ENCODE measurements around the gene AP3B1. TPM values are rescaled to one million over a fixed set of nuclear protein-coding genes. Genes with fewer than 3 reads are reported as not detected.
A peak's percentile ranks its signal among the peaks of the same experiment; 100 is the strongest.

Gene AP3B1
- total and polyA plus RNA-seq, 2 experiments from 2014 or later = 32.1 to 46.3 TPM

- H3K4me1 Mint-ChIP-seq = peaks cover 15% of the 10 kb centered on the region; the same call in 2 of the 3 replicates
- Histone ChIP-seq H3K4me2 (no peak overlapping the region), H3K27me3 (ENCODE audit: insufficient read depth) (peaks cover 96% of the 10 kb centered on the region), H4K20me1 (replicated peaks; ENCODE audit: insufficient read depth) (no peaks in the 10 kb centered on the region), H3K27ac (ENCODE audit: low read depth) (no peak overlapping the region), H3K9me2 (ENCODE audit: insufficient read depth) (no peaks in the 10 kb centered on the region), H3K79me2 (replicated peaks; ENCODE audit: insufficient read depth) (no peaks in the 10 kb centered on the region), H3F3A (replicated peaks; ENCODE audit: low read depth) (no peaks in the 10 kb centered on the region), H3K4me3 (no peak overlapping the region), H3K4me1 (ENCODE audit: insufficient read depth) (peaks cover 21% of the 10 kb centered on the region), H3K36me3 (ENCODE audit: insufficient read depth) (no peaks in the 10 kb centered on the region), H2AFZ (no peak overlapping the region)
- no peak overlapping the region for H3K27ac Mint-ChIP-seq
- H3K27me3 Mint-ChIP-seq (ENCODE audit: insufficient read depth, low read depth, poor library complexity) = peaks cover 64% of the 10 kb centered on the region
- H3K36me3 Mint-ChIP-seq (ENCODE audit: low read depth) = no peaks in the 10 kb centered on the region
- H3K9me3 Mint-ChIP-seq = no peaks in the 10 kb centered on the region
- ATAC-seq (no peak), DNase-seq (ENCODE audit: low spot score) (no peak)
- TF ChIP-seq ZNF331 (CRISPR knock-in tag; IDR thresholded peaks at IDR 0.05; ENCODE audit: low read depth) (no peak), EZH2phosphoT487 (IDR thresholded peaks at IDR 0.05; ENCODE audit: unreplicated experiment) (no peak), CREB1 (CRISPR knock-in tag; IDR thresholded peaks at IDR 0.05; ENCODE audit: low read depth) (no peak), STAT1 (IDR thresholded peaks at IDR 0.05; ENCODE audit: unreplicated experiment) (no peak)
- no peak overlapping the region for H3K4me3 Mint-ChIP-seq
Measured at GRCh38 chr5:77970891-77971290, 323.6 kb downstream of the AP3B1 start.

- 0 out of 2 replicates have a peak, but pooled peaks cover 3% of the 10 kb centered on the region for H4K20me1 ChIP-seq (replicated peaks; ENCODE audit: insufficient read depth)
- H3K27ac Mint-ChIP-seq = no peak overlapping the region
- H3K4me1 ChIP-seq (ENCODE audit: insufficient read depth) = peaks cover 20% of the 10 kb centered on the region
- H3K36me3 ChIP-seq (ENCODE audit: insufficient read depth) = no peaks in the 10 kb centered on the region
- no peaks in the 10 kb centered on the region; the same call in 2 of the 3 replicates for H3K36me3 Mint-ChIP-seq (ENCODE audit: low read depth)
- H3K4me2 ChIP-seq = no peak overlapping the region
- peaks cover 92% of the 10 kb centered on the region for H3K27me3 ChIP-seq (ENCODE audit: insufficient read depth)
- H3K27me3 Mint-ChIP-seq (ENCODE audit: insufficient read depth, low read depth, poor library complexity) = peaks cover 50% of the 10 kb centered on the region
- H3F3A ChIP-seq (replicated peaks; ENCODE audit: low read depth) = no peaks in the 10 kb centered on the region
- H3K9me2 ChIP-seq (ENCODE audit: insufficient read depth) = no peaks in the 10 kb centered on the region
- no peak for DNase-seq (ENCODE audit: low spot score)
- H2AFZ ChIP-seq = no peak overlapping the region
- no peaks in the 10 kb centered on the region; the same call in 2 of the 3 replicates for H3K9me3 Mint-ChIP-seq
- TF ChIP-seq ZNF114 (CRISPR knock-in tag; IDR thresholded peaks at IDR 0.05) = no peak
- H3K4me3 Mint-ChIP-seq = no peak overlapping the region
- no peak overlapping the region for H3K4me3 ChIP-seq
- no peak for ATAC-seq
- H3K4me1 Mint-ChIP-seq = peaks cover 20% of the 10 kb centered on the region
- no peak overlapping the region for H3K27ac ChIP-seq (ENCODE audit: low read depth)
- no peaks in the 10 kb centered on the region for H3K79me2 ChIP-seq (replicated peaks; ENCODE audit: insufficient read depth)
Measured at GRCh38 chr5:77963795-77964194, 330.7 kb downstream of the AP3B1 start.

GRCh38 chr5:77960863-77961396, 333.6 kb downstream of the AP3B1 start:
- ATAC-seq (no peak), DNase-seq (ENCODE audit: low spot score) (peak; percentile 40)
- Mint-ChIP-seq H3K9me3 (no peaks in the 10 kb centered on the region; the same call in 2 of the 3 replicates), H3K4me1 (peaks cover 27% of the 10 kb centered on the region), H3K27me3 (ENCODE audit: insufficient read depth, low read depth, poor library complexity) (peaks cover 73% of the 10 kb centered on the region), H3K27ac (no peak overlapping the region), H3K36me3 (ENCODE audit: low read depth) (no peaks in the 10 kb centered on the region; the same call in 2 of the 3 replicates), H3K4me3 (no peak overlapping the region)
- H3K79me2 ChIP-seq (replicated peaks; ENCODE audit: insufficient read depth) = no peaks in the 10 kb centered on the region
- H3K4me2 ChIP-seq = no peak overlapping the region
- no peak overlapping the region for H3K27ac ChIP-seq (ENCODE audit: low read depth)
- H3K36me3 ChIP-seq (ENCODE audit: insufficient read depth) = no peaks in the 10 kb centered on the region
- H2AFZ ChIP-seq = no peak overlapping the region
- H3K27me3 ChIP-seq (ENCODE audit: insufficient read depth) = peaks cover 95% of the 10 kb centered on the region
- no peaks in the 10 kb centered on the region for H3F3A ChIP-seq (replicated peaks; ENCODE audit: low read depth)
- TF ChIP-seq ETS1 (IDR thresholded peaks at IDR 0.05) = no peak
- TF ChIP-seq EZH2 (IDR thresholded peaks at IDR 0.05; ENCODE audit: low read depth, unreplicated experiment) = no peak
- no peak for TF ChIP-seq POLR2AphosphoS5 (IDR thresholded peaks at IDR 0.05; ENCODE audit: low read depth)
- no peak for TF ChIP-seq ZNF114 (CRISPR knock-in tag; IDR thresholded peaks at IDR 0.05)
- no peak for TF ChIP-seq CTCF (conservative IDR thresholded peaks at IDR 0.05; ENCODE audit: low read depth in 2 of 2)
- TF ChIP-seq STAT1 (IDR thresholded peaks at IDR 0.05; ENCODE audit: unreplicated experiment) = no peak
- H3K9me2 ChIP-seq (ENCODE audit: insufficient read depth) = no peaks in the 10 kb centered on the region
- H4K20me1 ChIP-seq (replicated peaks; ENCODE audit: insufficient read depth) = 0 out of 2 replicates have a peak, but pooled peaks cover 3% of the 10 kb centered on the region
- peaks cover 20% of the 10 kb centered on the region for H3K4me1 ChIP-seq (ENCODE audit: insufficient read depth)
- H3K4me3 ChIP-seq = no peak overlapping the region

Measured in GM23338 (cell line).